Mucosa of stomach (tissue), 1 donor: ENCODE results near the gene FGF12.

ENCODE experiments used
- H3K27me3 ChIP-seq: one replicate; pipeline ENCODE4 v1.7.0; 2013; ENCODE audit warnings: mild to moderate bottlenecking, low read length; ENCODE audit not compliant: control insufficient read depth, insufficient read depth
- H3K36me3 ChIP-seq: one replicate; pipeline ENCODE4 v1.7.0; 2013; ENCODE audit warnings: low read length; ENCODE audit not compliant: control insufficient read depth, insufficient read depth
- H3K4me1 ChIP-seq: one replicate; pipeline ENCODE4 v1.7.0; 2013; ENCODE audit warnings: mild to moderate bottlenecking, low read length; ENCODE audit not compliant: control insufficient read depth, insufficient read depth
- H3K4me3 ChIP-seq: one replicate; pipeline ENCODE4 v1.7.0; 2013; ENCODE audit warnings: low read length
- H3K9ac ChIP-seq: one replicate; pipeline ENCODE4 v1.7.0; 2013; ENCODE audit warnings: mild to moderate bottlenecking, low read length, moderate library complexity
- H3K9me3 ChIP-seq: one replicate; pipeline ENCODE4 v1.7.0; 2013; ENCODE audit warnings: mild to moderate bottlenecking, low read length, moderate library complexity; ENCODE audit not compliant: control insufficient read depth
- donor health status: Pancreatic carcinoma.

The FGF12 gene

DNA sequence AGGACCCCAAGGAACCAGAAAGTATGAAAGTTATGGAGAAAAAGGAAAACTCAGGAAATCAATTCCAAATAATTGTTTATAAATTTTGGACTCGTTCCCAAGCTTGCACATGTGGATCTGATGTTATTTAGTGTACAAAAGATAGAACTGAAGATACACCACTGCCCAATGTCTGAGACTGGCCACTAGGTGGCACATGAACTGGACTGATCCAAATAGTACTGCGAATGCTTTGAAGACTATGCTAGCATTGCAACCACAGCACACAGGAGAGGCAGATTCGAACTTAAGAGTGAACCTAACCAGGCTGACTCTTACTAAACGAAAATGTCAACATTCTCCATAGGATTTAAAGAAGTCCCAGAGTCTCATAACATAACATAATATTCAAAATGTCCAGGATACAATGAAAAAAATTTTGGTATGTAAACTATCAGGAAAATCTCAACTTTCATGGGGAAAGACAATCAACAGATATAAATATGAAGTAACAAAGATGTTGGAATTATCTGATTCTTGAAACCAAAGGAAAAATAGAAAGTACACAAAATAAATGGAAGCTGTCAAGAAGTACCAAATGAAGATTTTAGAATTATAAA, 596.7 kb downstream of the FGF12 start:
- H3K27me3 ChIP-seq: no peaks in the 10 kb centered on the region

DNA sequence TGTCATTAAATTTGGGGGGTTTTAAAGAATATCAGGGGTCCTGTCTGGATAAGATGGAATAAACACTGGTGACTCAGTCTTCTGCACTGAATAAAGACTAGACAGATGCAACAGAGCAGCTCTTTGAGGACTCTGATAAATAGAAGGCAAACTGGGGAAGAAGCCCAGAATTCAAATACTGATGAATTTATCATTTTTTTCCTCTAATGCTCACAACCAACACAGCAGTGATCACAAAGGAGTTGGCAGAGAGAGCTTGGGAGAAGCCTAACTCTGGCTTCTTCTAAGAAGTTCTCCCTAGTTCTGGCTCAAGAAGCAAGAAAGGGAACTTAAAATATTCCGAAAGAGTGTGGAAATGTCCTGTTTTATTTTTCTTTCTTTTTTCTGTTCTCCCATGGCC, 597.8 kb downstream of the FGF12 start:
- Histone ChIP-seq H3K9ac (no peak overlapping the region), H3K4me3 (no peak overlapping the region), H3K9me3 (no peaks in the 10 kb centered on the region), H3K4me1 (no peaks in the 10 kb centered on the region), H3K36me3 (no peaks in the 10 kb centered on the region), H3K27me3 (no peaks in the 10 kb centered on the region)

More for the DNA sequence above, 596.7 kb downstream of the FGF12 start:
- no peak overlapping the region for H3K4me3 ChIP-seq
- H3K9me3 ChIP-seq: no peaks in the 10 kb centered on the region
- H3K9ac ChIP-seq: no peak overlapping the region
- no peaks in the 10 kb centered on the region for H3K36me3 ChIP-seq
- H3K4me1 ChIP-seq: no peaks in the 10 kb centered on the region

DNA sequence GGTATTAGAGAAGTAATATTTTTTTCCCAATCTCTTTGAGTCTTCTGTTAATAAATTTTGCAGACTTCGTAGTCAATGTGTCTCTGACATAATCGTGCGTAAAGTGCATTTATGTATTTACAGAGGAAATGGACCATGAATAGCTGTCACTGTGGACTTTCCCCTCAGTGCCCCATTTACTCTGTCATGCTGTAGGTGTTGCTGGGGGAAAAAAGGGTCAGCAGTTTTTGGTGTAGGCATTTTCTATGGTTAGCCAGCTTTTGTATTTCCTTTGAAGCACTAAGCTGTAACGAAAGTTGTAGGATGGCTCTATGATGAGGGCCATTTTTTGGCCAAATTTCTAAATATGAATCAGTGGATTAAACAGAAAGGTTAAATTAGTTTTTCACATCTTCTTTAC, 598.4 kb downstream of the FGF12 start:
- no peaks in the 10 kb centered on the region for H3K4me1 ChIP-seq
- no peak overlapping the region for H3K9ac ChIP-seq
- H3K9me3 ChIP-seq: no peaks in the 10 kb centered on the region
- H3K4me3 ChIP-seq: no peak overlapping the region
- H3K27me3 ChIP-seq: no peaks in the 10 kb centered on the region
- H3K36me3 ChIP-seq: no peaks in the 10 kb centered on the region

DNA sequence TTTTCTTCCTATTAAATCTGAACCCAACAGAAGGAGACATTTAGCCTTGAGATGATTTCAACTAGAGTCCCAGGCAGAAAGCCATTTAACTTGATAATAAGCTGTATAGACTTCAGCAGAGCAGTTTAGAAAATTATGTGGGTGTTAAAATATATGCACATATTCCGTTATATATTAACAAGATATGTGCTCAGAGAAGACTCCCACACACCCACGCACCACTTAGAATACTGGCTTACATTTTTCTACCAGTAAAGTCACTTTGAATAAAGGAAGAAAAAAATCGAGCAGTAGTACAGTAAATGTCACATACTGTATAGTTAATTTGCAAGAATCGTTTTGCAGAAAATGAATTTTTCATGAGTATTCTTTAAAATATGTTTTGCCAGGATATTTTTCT, 599.3 kb downstream of the FGF12 start:
- H3K27me3 ChIP-seq: no peaks in the 10 kb centered on the region
- H3K9me3 ChIP-seq: no peaks in the 10 kb centered on the region
- no peaks in the 10 kb centered on the region for H3K36me3 ChIP-seq
- H3K4me3 ChIP-seq: no peak overlapping the region
- H3K9ac ChIP-seq: no peak overlapping the region
- no peaks in the 10 kb centered on the region for H3K4me1 ChIP-seq

DNA sequence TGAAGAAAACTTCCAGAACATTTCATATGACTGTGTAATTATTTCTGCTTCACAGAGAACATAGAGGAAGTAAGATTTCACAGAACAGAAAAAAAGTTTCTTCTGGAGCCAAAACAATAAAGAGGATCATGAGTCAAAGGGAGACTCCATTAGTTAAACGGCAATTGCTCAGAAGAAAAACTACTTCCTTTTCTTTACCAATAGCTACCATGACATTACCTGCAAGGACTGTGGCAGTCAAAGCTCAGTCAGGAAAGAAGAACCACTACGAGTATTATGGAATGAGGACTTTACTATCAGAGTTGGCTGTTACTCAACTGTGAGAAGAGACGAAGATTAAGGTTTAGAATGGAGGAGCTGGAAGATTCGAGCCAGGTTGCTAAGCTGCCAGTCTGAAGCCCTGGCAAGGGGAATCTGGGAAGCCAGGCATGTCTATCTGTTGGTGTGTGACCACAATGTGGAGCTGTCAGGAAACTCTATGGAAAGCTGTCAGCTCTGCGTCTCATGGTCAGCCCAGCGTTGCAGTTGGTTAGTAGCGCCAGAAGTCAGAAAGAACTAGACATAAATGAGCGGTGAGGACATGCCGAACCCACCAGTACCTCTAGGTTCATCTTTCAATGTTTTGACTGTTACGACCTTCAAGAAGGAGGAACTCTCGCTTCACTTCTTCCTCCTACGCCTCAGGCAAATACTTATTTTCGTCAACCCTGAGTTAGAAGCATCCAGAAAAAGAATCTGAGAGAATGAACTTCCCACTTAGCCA, 604.3 kb downstream of the FGF12 start:
- Histone ChIP-seq H3K27me3 (no peaks in the 10 kb centered on the region), H3K9ac (no peak overlapping the region), H3K36me3 (no peaks in the 10 kb centered on the region), H3K4me3 (no peak overlapping the region), H3K4me1 (no peaks in the 10 kb centered on the region), H3K9me3 (no peaks in the 10 kb centered on the region)

DNA sequence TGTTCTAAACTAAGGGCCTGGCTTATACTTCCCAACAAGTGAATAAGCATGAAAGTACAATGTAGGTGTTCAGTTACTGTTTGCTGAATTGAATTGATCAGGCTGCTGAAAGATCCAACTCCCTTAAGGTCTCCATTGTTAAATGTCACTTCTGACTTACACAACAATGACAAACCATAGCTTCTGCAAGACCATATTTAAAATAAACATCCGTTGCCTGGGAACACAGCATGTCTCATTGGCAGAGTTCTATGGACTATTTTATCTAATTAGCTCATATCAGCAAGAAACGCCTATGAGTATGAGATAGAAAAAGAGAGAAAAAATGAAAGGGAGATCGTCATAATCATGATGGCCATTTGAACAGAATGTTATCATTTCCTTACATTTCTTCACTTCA, 605.4 kb downstream of the FGF12 start:
- H3K36me3 ChIP-seq: no peaks in the 10 kb centered on the region
- no peak overlapping the region for H3K9ac ChIP-seq
- H3K27me3 ChIP-seq: no peaks in the 10 kb centered on the region
- H3K4me3 ChIP-seq: no peak overlapping the region
- H3K9me3 ChIP-seq: no peaks in the 10 kb centered on the region
- H3K4me1 ChIP-seq: no peaks in the 10 kb centered on the region

DNA sequence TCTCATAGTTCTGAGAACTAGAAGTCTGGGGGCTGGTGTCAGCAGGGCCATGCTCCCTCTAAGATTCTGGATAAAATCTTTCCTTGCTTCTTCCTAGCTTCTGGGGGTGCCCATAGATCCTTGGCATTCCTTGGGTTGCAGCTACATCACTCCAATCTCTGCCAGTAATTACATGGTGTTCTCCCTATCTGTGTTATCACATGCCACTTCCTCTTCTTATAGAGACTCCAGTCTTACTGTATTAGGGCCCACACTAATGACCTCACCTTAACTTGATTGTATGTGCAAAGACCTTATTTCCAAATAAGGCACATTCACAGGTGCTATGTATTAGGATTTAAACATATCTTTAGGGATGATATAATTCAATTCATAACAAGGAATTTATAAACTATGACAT, 618.5 kb downstream of the FGF12 start:
- H3K36me3 ChIP-seq: no peaks in the 10 kb centered on the region
- no peaks in the 10 kb centered on the region for H3K27me3 ChIP-seq
- no peak overlapping the region for H3K4me3 ChIP-seq
- no peaks in the 10 kb centered on the region for H3K9me3 ChIP-seq
- H3K4me1 ChIP-seq: no peaks in the 10 kb centered on the region
- no peak overlapping the region for H3K9ac ChIP-seq

DNA sequence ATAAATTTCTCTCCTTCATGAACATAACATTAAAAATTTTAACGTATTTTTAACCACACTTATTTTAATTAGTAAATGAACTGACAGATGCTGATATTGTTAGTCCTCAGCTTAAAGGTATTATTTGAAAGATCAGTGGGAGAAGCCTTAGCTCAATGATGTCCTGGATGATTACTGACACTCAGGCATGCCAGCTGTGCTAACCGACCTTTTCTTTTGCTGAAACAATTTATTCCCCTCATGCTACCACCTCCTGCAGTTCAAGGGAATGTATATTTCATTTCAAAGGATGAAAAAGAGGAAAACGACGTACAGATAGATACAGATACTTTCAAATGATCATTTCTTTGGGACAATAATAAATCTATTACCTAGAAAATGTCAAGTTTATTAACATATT, 620.8 kb downstream of the FGF12 start:
- Histone ChIP-seq H3K36me3 (no peaks in the 10 kb centered on the region), H3K9ac (no peak overlapping the region), H3K4me3 (no peak overlapping the region)

DNA sequence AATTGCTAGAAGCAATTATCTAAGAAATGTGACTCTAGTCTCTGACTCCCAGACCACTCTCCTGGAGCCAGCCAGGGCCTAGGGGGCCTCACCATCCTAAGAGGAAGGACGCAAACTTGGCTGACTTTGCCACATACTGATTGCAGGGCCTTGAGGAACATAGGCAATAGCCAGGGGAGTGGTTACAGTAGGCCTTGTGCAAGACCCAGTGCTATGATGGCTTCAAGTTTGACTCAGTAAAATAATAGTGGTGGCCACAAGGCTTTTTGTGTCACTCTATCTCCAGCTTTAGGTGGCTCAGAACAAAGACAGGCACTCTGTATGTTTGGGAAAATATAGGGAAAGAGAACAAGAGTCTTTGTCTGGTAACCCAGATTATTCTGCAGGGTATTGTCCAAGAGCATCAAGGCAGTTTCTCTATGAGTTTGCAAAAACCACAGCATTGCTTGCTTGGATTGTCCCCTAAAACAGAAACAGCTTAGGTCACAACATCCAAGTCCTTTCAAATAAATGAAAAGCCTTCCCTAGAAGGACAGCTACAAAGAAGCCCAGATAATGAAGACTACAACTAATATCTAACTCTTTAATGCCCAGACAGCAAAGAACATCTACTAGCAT, 634.8 kb downstream of the FGF12 start:
- H3K9ac ChIP-seq: no peak overlapping the region
- H3K4me3 ChIP-seq: no peak overlapping the region
- H3K9me3 ChIP-seq: no peaks in the 10 kb centered on the region
- H3K36me3 ChIP-seq: no peaks in the 10 kb centered on the region
- H3K4me1 ChIP-seq: no peaks in the 10 kb centered on the region
- no peaks in the 10 kb centered on the region for H3K27me3 ChIP-seq

More for the DNA sequence above, 620.8 kb downstream of the FGF12 start:
- Histone ChIP-seq H3K27me3 (no peaks in the 10 kb centered on the region), H3K4me1 (no peaks in the 10 kb centered on the region), H3K9me3 (no peaks in the 10 kb centered on the region)

DNA sequence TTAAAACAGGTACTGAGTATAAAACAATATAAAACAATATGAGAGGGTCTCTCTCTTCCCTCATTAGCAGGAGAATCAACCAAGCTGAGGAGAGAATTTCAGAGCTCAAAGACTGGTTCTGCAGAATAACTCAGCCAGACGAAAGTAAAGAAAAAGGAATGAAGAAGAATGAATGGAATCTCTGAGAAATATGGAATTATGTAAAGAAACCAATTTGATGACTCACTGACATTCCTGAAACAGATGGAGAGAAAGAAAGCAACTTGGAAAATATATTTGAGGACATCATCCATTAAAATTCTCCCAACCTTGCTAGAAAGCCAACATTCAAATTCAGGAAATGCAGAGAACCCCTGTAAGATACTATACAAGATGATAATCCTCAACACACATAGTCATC, 635.5 kb downstream of the FGF12 start:
- H3K27me3 ChIP-seq: no peaks in the 10 kb centered on the region
- H3K36me3 ChIP-seq: no peaks in the 10 kb centered on the region
- no peaks in the 10 kb centered on the region for H3K9me3 ChIP-seq
- H3K9ac ChIP-seq: no peak overlapping the region
- no peaks in the 10 kb centered on the region for H3K4me1 ChIP-seq
- H3K4me3 ChIP-seq: no peak overlapping the region

DNA sequence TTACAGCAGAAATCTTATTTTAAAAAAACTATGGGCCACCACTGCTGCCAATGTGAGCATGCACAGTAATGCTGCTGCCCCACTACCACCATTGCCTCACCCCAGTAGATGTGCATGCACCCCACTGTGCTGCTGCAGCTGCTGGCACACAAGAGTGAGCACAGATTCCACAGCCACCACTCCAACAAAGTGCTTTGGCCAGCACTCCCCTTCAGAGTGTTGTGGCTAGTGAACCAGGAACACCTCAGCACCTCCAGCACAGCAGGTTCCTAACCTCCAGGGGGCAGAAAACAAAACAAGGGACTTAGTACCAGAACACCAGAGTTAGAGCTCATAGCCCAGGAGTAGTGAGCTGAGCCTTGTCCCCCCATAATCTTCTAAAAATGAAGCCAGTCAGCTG, 636.8 kb downstream of the FGF12 start:
- Histone ChIP-seq H3K9me3 (no peaks in the 10 kb centered on the region), H3K36me3 (no peaks in the 10 kb centered on the region), H3K4me1 (no peaks in the 10 kb centered on the region), H3K27me3 (no peaks in the 10 kb centered on the region), H3K9ac (no peak overlapping the region), H3K4me3 (no peak overlapping the region)
